ENCODE data around the gene CSNK1G2. TPM values are rescaled to one million over a fixed set of nuclear protein-coding genes. Genes with fewer than 3 reads are reported as not detected.

CSNK1G2 gene
- polyA plus RNA-seq, 1 experiment = 22.9 TPM

- H3K27me3 ChIP-seq (ENCODE audit: control insufficient read depth, insufficient read depth, low read length) = no peaks in the 10 kb centered on the region
- ChIA-PET POLR2A (no interaction called here), CTCF (no interaction called here)
- no peak overlapping the region for H3K27ac ChIP-seq (ENCODE audit: low read depth, low read length)
- no peak for DNase-seq (ENCODE audit: low read depth, low spot score)
- TF ChIP-seq, protein P1, sequence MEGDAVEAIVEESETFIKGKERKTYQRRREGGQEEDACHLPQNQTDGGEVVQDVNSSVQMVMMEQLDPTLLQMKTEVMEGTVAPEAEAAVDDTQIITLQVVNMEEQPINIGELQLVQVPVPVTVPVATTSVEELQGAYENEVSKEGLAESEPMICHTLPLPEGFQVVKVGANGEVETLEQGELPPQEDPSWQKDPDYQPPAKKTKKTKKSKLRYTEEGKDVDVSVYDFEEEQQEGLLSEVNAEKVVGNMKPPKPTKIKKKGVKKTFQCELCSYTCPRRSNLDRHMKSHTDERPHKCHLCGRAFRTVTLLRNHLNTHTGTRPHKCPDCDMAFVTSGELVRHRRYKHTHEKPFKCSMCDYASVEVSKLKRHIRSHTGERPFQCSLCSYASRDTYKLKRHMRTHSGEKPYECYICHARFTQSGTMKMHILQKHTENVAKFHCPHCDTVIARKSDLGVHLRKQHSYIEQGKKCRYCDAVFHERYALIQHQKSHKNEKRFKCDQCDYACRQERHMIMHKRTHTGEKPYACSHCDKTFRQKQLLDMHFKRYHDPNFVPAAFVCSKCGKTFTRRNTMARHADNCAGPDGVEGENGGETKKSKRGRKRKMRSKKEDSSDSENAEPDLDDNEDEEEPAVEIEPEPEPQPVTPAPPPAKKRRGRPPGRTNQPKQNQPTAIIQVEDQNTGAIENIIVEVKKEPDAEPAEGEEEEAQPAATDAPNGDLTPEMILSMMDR (IDR thresholded peaks at IDR 0.05; ENCODE audit: low read depth, low read length) = no peak
- H3K4me3 ChIP-seq (ENCODE audit: low read depth, low read length) = no peak overlapping the region
- H3K9me3 ChIP-seq (ENCODE audit: control insufficient read depth, insufficient read depth, low read length) = peaks cover 9% of the 10 kb centered on the region; the same call in 1 of the 2 replicates
Observed at GRCh38 chr19:1911995-1912394, 29.0 kb upstream of the CSNK1G2 start.

- TF ChIP-seq, protein P1 (IDR thresholded peaks at IDR 0.05; ENCODE audit: low read depth, low read length) = no peak
- no peak overlapping the region for H3K4me3 ChIP-seq (ENCODE audit: low read depth, low read length)
- no peak overlapping the region for H3K27ac ChIP-seq (ENCODE audit: low read depth, low read length)
- no peaks in the 10 kb centered on the region for H3K27me3 ChIP-seq (ENCODE audit: control insufficient read depth, insufficient read depth, low read length)
- ChIA-PET CTCF (interaction anchor here (4.3 kb wide), 1 partner anchor 17 kb away, joined by 15 read pairs; no protein-coding TSS in a partner anchor), POLR2A (no interaction called here)
- no peak for DNase-seq (ENCODE audit: low read depth, low spot score)
- peaks cover 9% of the 10 kb centered on the region; the same call in 1 of the 2 replicates for H3K9me3 ChIP-seq (ENCODE audit: control insufficient read depth, insufficient read depth, low read length)
Observed at GRCh38 chr19:1912760-1913505, 28.0 kb upstream of the CSNK1G2 start.

DNA sequence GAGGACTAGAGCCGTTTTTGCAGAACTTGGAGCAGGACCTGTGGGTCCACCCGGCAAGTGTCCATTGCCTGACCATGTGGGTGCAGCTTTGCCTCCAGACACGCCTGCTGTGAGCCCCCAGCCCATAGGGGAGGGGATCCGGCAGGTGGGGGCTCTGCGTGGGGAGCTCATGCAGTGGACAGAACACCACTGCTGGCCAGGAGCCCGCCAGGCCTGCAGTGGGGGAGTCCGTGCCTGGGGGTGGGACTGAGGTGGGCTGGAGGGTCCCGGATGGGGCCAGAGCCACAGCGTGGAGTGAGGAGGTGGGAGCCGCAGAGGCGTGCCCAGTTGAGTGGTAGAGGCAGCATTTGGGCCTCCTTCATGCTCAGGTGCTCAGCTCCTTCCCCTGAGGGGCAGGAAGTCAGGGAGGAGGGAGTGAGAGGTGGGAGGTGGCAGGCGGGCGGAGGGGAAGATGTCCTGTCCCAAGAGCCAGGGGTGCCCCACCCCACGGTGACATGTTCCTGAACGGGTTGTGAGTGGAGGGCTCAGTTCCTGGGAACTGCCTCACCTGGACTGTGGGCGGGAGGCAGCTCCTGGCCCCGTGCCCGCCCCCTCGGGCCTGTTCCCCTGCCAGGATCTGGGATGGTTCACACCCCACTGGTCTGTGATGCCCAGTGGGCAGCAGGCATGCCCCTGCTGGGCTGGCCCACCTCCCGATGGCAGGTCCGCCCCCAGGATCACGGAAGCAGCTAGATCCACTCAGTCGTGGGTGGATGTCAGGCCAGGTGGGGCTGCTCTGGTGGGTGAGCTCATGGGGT is 27.0 kb upstream of the CSNK1G2 start:
- POLR2A ChIA-PET = no interaction called here
- Histone ChIP-seq H3K4me3 (ENCODE audit: low read depth, low read length) (no peak overlapping the region), H3K27ac (ENCODE audit: low read depth, low read length) (no peak overlapping the region), H3K9me3 (ENCODE audit: control insufficient read depth, insufficient read depth, low read length) (peaks cover 9% of the 10 kb centered on the region; the same call in 1 of the 2 replicates), H3K27me3 (ENCODE audit: control insufficient read depth, insufficient read depth, low read length) (no peaks in the 10 kb centered on the region)
- TF ChIP-seq, protein P1 (IDR thresholded peaks at IDR 0.05; ENCODE audit: low read depth, low read length) = no peak
- no peak for DNase-seq (ENCODE audit: low read depth, low spot score)
- CTCF ChIA-PET = interaction anchor here (4.3 kb wide), 1 partner anchor 16 kb away, joined by 15 read pairs; no protein-coding TSS in a partner anchor

DNA sequence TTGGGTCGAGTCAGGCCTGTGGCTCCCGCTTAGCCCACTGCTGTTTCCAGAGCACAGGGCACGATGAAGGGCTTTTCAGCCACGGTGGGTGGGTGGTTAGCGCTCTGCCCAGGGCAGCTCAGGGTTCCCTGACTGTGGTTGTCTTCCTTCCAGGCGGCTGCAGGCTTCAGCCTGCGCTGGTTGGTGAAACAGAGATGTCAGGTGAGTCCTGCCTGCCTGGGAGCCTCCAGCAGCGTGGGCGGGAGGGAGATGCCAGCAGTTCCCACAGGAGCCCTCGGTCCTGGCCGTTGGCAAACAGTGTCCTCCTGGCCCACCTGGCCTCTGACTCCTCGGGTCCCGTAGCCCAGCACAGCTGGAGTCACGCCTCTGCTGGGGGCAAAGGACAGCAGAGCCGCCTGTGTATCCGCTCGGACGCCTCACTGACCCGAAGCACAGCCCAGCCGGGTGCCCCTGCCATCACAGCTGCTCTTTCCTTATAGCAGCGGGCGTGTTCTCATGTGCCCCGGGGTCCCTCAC is 26.1 kb upstream of the CSNK1G2 start:
- no peak for DNase-seq (ENCODE audit: low read depth, low spot score)
- ChIA-PET CTCF (interaction anchor here (1.1 to 4.3 kb wide), 2 partner anchors 13 to 15 kb away, joined by 3 to 15 read pairs; no protein-coding TSS in a partner anchor), POLR2A (no interaction called here)
- TF ChIP-seq, protein P1 (IDR thresholded peaks at IDR 0.05; ENCODE audit: low read depth, low read length) = no peak
- Histone ChIP-seq H3K27me3 (ENCODE audit: control insufficient read depth, insufficient read depth, low read length) (no peaks in the 10 kb centered on the region), H3K9me3 (ENCODE audit: control insufficient read depth, insufficient read depth, low read length) (peaks cover 9% of the 10 kb centered on the region; the same call in 1 of the 2 replicates), H3K4me3 (ENCODE audit: low read depth, low read length) (no peak overlapping the region), H3K27ac (ENCODE audit: low read depth, low read length) (no peak overlapping the region)
